NCI-H146 (cell line): ENCODE results near the gene NDUFA3.
A peak's percentile ranks its signal among the peaks of the same experiment; 100 is the strongest.
"Not testable (repeated sequence)": the region's sequence is repeated elsewhere in the genome, so short reads cannot be mapped to it uniquely, and the experiment has no call there.

Source experiments
- DNase-seq: peaks from one replicate; lab custom pipeline; 2025; lab: John Stamatoyannopoulos, UW

NDUFA3 gene

DNA sequence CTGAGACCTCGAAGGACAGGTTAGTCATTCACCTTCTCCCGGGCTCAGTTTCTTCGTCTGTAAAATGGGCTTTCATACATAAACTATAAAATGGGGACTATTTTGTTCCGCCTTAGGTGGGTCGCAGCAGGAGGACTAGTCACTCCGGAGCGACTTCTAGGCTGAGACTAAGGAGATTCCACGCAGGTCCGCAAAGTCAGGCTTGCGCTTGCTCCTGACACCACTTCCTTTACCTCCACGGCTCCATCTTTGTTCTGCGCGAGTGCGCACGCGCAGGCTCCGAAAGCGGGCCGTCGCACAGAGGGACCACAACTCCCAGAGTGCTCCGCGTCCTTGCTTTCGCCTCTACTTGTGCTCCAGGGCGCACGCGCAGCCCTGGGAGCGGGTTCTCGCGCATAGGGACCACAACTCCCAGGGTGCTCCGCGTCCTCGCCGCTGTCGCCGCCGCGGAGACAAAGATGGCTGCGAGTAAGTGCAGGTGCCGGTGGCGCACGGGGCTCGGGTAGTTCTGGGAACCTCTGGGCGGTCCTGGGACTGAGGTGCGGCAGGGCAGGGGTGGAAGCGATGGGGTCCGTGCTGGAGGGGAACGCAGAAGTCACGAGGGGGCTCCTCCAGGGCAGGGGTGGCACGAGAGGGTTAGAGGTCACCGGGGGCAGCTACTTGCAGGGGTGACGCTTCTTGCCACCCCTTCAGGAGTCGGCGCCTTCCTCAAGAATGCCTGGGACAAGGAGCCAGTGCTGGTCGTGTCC, at the start of gene NDUFA3:
NDUFA3 (plus strand) TSS at position 435 of the 749 bp plus-strand sequence; CDS start at position 459, 24 bp downstream.
- peak; percentile 99 for DNase-seq

- no peak for DNase-seq
Measured at GRCh38 chr19:54062643-54063042, 40.0 kb upstream of the NDUFA3 start.

GRCh38 chr19:54063350-54064116, 39.1 kb upstream of the NDUFA3 start, which contains the start of gene VSTM1:
VSTM1 (minus strand) TSS chr19:54063897; CDS start chr19:54063777, 120 bp downstream.
- DNase-seq, result no peak

GRCh38 chr19:54069470-54069869, 33.2 kb upstream of the NDUFA3 start:
- no peak for DNase-seq

DNA sequence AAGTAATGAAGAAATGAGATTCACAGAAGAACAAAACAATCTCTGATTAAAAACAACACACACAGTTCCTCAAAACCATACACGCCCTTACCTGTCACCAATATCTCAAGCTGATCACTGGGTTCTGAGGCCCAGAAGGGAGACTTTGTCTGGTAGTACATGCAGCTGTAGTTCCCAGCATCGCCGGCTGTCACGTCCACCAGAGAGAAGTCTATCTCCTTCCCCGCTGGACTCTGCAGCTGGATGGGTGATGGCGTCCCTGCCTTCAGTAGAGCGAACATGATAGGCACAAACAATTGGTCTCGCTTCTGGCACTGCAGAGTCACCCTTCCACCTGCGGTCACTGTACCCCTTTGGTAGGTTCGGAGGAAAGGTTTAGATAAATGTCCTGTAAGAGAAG, 28.8 kb upstream of the NDUFA3 start:
- no peak for DNase-seq

GRCh38 chr19:54074851-54075250, 27.8 kb upstream of the NDUFA3 start:
- no peak for DNase-seq

- no peak for DNase-seq
Measured at GRCh38 chr19:54077334-54077733, 25.3 kb upstream of the NDUFA3 start.

DNA sequence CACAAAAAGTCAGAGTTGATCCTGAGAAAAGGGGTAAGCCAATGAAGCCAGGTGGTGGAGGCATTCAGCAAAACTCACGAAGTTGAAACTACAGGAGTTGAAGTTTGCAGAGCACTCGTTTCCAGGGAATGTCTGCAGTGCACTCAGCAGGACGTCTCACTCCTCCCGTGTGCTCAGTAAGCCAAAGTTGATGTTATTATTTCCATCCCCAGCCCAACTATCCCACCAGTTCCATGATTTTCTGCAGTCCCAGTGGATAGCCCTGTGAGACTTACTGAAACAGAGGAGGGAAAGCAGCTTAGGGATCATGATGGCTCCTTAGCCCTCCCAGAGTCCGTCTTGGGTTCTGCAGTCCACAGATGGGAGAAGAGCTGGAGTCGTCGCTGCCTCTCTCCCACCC, 21.6 kb upstream of the NDUFA3 start, which contains the start of gene TARM1:
TARM1 (minus strand) TSS at position 334 of the 400 bp plus-strand sequence; CDS start at position 309, 25 bp downstream.
- DNase-seq, result no peak

- DNase-seq, result no peak
Measured at GRCh38 chr19:54084410-54084809, 18.2 kb upstream of the NDUFA3 start.

DNA sequence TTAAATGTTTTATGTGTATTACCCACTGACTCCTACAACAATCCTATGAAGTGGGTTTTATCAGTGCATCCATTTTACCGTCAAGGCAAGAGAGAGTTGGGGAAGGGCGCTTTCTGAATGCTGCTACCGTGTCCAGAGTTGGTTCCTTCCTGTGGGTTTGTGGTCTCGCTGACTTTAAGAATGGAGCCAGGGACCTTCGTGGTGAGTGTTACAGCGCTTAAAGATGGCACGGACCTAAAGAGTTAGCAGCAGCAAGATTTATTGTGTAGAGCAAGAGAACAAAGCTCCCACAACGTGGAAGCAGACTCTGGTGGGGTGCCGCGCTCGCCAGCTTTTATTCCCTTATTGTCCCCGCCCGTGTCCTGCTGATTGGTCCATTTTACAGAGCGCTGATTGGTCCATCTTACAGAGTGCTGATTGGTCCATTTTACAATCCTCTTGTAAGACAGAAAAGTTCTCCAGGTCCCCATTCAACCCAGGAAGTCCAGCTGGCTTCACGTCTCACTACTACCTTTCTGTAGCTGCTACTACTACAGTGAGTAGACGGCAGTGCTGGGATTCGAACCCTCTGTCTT, 8.1 kb upstream of the NDUFA3 start:
- no peak for DNase-seq

DNA sequence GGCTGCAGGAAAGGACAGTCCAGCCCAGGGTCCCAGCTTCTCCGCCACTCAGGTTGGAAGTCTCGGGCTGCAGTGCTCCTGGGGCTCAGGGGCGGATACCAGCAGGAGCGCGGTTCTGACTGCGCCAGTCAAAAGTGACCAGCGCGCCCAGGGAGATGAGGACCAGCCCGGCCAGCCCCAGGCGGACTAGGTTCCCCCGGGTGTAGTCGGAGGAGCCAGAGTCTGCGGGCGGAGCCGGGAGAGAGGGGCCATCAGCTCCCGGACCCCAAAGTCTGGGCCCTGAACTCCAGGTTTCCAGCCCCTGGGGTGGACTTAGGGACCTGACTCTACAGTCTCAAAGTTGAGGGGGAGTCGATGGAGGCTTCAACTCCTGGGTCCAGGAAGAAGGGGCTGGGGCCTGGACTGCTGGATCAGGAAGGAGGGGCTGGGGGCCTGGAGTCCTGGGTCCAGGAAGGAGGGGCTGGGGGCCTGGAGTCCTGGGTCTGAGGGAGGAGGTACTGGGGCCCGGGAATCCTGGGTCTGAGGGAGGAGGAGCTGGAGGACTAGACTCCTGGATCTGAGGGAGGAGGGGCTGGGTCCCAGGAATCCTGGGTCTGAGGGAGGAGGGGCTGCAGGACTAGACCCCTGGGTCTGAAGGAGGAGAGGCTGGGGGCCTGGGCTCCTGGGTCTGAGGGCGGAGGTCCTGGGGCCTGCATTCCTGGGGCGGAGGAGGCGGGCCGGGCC, 7.4 kb upstream of the NDUFA3 start:
- no peak for DNase-seq

GRCh38 chr19:54095859-54096616, 6.6 kb upstream of the NDUFA3 start:
- DNase-seq, result peak; percentile 51

DNA sequence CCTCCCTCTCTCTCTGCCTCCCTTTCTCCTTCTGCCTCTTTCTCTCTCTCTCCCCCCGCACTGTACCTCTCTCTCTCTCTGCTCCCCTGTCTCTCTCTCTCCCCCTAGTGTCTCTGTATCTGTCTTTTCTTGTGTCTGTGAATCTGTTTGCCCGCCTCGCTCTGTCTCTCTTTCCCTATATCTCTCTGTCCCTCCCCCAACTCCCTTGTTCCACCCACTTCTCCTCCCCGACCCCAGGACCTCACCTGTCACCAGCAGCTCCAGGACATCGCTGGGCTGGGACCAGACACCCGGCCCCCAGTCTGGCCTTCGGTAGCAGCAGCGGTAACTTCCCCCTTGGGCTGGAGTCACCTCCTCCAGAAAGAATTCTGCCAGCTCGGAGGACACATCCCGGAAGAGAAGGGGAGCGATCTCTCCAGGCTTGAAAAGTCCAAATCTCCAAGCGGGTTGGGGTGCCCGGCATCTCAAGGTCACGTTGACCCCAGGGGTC, 6.0 kb upstream of the NDUFA3 start:
- DNase-seq, result peak; percentile 18

- DNase-seq, result no peak
Measured at GRCh38 chr19:54099190-54099902, 3.3 kb upstream of the NDUFA3 start.

DNA sequence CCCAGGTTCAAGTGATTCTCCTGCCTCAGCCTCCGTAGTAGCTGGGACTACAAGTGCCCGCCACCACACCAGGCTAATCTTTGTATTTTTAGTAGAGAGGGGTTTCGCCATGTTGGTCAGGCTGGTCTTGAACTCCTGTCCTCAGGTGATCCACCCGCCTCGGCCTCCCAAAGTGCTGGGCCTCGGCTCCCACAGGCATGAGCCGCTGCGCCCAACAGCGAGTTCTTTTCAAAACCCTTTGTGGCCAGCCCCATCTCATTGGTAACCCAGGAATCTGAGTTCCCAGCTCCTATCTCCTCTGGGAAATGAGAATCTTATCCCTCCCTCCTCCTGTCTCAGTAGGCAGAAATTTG, 2.8 kb upstream of the NDUFA3 start:
- not testable (repeated sequence) for DNase-seq

GRCh38 chr19:54100561-54100960, 2.1 kb upstream of the NDUFA3 start, which contains the start of gene OSCAR:
OSCAR (minus strand) TSS chr19:54100803; CDS start chr19:54100792, 11 bp downstream.
- no peak for DNase-seq

GRCh38 chr19:54104998-54105715, 2.5 kb downstream of the NDUFA3 start:
- DNase-seq, result no peak

DNA sequence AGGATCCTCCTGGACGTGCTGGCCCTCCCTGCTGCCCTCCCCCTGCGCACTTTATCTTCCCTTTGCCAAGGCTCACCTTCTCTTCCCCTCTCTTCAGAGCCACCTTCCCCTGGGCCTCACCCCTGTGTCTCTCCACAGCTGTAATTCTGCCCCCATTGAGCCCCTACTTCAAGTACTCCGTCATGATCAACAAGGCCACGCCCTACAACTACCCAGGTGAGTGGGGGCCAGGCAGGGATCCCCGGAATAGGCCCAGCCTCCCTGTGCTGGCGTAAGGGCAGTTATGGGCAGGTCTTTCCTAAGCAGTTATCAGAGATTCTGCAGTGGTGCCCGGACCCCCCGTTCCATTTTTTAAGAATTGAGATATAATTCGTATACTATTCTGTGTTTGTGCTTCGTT, 3.1 kb downstream of the NDUFA3 start:
- DNase-seq, result no peak

DNA sequence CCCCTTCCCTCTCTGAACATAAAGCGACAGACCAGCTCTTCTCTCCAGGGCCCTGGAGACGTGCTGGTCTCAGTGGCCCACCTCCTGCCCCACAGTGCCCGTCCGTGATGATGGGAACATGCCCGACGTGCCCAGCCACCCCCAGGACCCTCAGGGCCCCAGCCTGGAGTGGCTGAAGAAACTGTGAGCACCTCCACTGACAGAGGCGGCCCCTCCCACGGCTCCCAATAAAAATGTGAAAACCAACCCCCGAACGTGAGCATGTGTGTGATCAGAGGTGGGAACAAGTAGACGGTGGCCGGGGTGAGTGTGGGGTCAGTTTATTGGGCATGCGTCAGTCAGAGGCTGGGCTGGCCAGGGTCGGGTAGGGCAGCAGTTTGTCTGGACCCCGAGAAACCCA, 4.1 kb downstream of the NDUFA3 start:
- DNase-seq, result no peak
